Lung (tissue), 12 donors: ENCODE data around the gene MCCC2. TPM values are rescaled to one million over a fixed set of nuclear protein-coding genes. Genes with fewer than 3 reads are reported as not detected.

Experiments
- ATAC-seq: fragments of 200-7000 bp; cut with Tn5 transposase; one replicate; pipeline ENCODE4 v1.9.1; 2020; ENCODE audit warnings: moderate number of reproducible peaks; ENCODE audit not compliant: insufficient read depth, low FRiP score
- DNase-seq, 3 donors: peaks; one replicate each; pipeline ENCODE4 v3.0.0-alpha.2; 2013 to 2017
- H3K27ac ChIP-seq, 2 donors: one replicate each; pipeline ENCODE4 v1.5.1; 2013; ENCODE audit warnings: mild to moderate bottlenecking in 2 of 2, moderate library complexity in 2 of 2, control low read depth in 1 of 2, inconsistent platforms in 1 of 2, low read depth in 1 of 2, low read length in 1 of 2
- H3K27me3 ChIP-seq, 3 donors: one replicate each; pipeline ENCODE4 v1.5.1; 2013; ENCODE audit warnings: low read length in 2 of 3; ENCODE audit not compliant: control insufficient read depth in 3 of 3, insufficient read depth in 3 of 3
- H3K36me3 ChIP-seq, 4 donors: one replicate each; pipeline ENCODE4 v1.5.1; 2013; ENCODE audit warnings: low read length in 4 of 4, mild to moderate bottlenecking in 1 of 4, moderate library complexity in 1 of 4; ENCODE audit not compliant: control insufficient read depth in 4 of 4, insufficient read depth in 4 of 4
- H3K4me1 ChIP-seq, 5 donors: one replicate each; pipeline ENCODE4 v1.5.1; 2013; ENCODE audit warnings: low read length in 5 of 5, mild to moderate bottlenecking in 2 of 5, moderate library complexity in 1 of 5; ENCODE audit not compliant: control insufficient read depth in 5 of 5, insufficient read depth in 5 of 5
- H3K4me3 ChIP-seq: one replicate; pipeline ENCODE4 v1.5.1; 2013; ENCODE audit warnings: mild to moderate bottlenecking, control low read depth, moderate library complexity
- H3K9ac ChIP-seq, 2 donors: one replicate each; pipeline ENCODE4 v1.5.1; 2013; ENCODE audit warnings: low read length in 2 of 2, control low read depth in 1 of 2; ENCODE audit not compliant: insufficient read depth in 1 of 2
- H3K9me3 ChIP-seq, 4 donors: one replicate each; pipeline ENCODE4 v1.5.1; 2013; ENCODE audit warnings: low read length in 3 of 4, mild to moderate bottlenecking in 1 of 4, moderate library complexity in 1 of 4; ENCODE audit not compliant: control insufficient read depth in 4 of 4, insufficient read depth in 3 of 4
- CTCF ChIP-seq: IDR thresholded peaks from 2 replicates; pipeline ENCODE4 v1.5.1; 2012; ENCODE audit warnings: mild to moderate bottlenecking; ENCODE audit errors: control extremely low read depth, extremely low read depth
- WGBS, 2 donors: extraction: QIAGEN DNeasy Blood & Tissue Kit; methylation state at CpG; one replicate each; pipeline ENCODE4 v1.1.7; 2013; 5-methylcytosine and 5-hydroxymethylcytosine counted together
- polyA plus RNA-seq, 2 donors: library from polyadenylated mRNA; stranded (reverse); fragments of 200-250 nt; gene quantifications; one replicate each; pipeline ENCODE4 v1.2.1, GENCODE V29; 2013
- total RNA-seq, 2 donors: library from RNA; depleted of rRNA in 1 of 2; stranded (reverse); fragments of >200 nt in 1 of 2; gene quantifications; one replicate each; pipeline ENCODE4 v1.2.1, GENCODE V29; 2014 to 2021
- donor health status: control.
- donor health status: control.
- donor health status: Bipolar disorder and iron deficiency.
- donor health status: healthy.
- donor health status: DM: yes; HTN: yes; CAD: no.

Gene MCCC2
- total and polyA plus RNA-seq, 4 donors, result 20.0 to 46.2 (median 32.6) TPM

- peaks cover 0 to 9% (median 7%) of the 10 kb centered on the region in 4 donors for H3K36me3 ChIP-seq
- peaks cover 0 to 2% (median 0%) of the 10 kb centered on the region in 4 donors for H3K9me3 ChIP-seq
- H3K27ac ChIP-seq, result no peak overlapping the region
- no peak for TF ChIP-seq CTCF
- no peak for ATAC-seq
- H3K4me3 ChIP-seq, result no peak overlapping the region
- no peaks in the 10 kb centered on the region for H3K27me3 ChIP-seq
- 95 to 96% methylated on average over 10 of the region's 10 CpGs for whole genome bisulfite sequencing, 2 donors
- no peak overlapping the region for H3K9ac ChIP-seq
- no peak for DNase-seq
- no peaks in the 10 kb centered on the region for H3K4me1 ChIP-seq
Observed at GRCh38 chr5:71623221-71623794, 36.2 kb downstream of the MCCC2 start.

- no peak for TF ChIP-seq CTCF
- peaks cover 1 to 21% (median 7%) of the 10 kb centered on the region in 4 donors for H3K36me3 ChIP-seq
- H3K4me1 ChIP-seq, result no peaks in the 10 kb centered on the region
- H3K4me3 ChIP-seq, result no peak overlapping the region
- ATAC-seq (no peak), DNase-seq (no peak)
- peaks cover 0 to 2% (median under 1%) of the 10 kb centered on the region in 4 donors for H3K9me3 ChIP-seq
- peak overlapping the region in 1 of 2 donors; percentile 4 for H3K27ac ChIP-seq
- WGBS, 2 donors, result 94 to 96% methylated on average over 6 of the region's 6 CpGs
- no peak overlapping the region for H3K9ac ChIP-seq
- H3K27me3 ChIP-seq, result no peaks in the 10 kb centered on the region
Observed at GRCh38 chr5:71629950-71630349, 42.8 kb downstream of the MCCC2 start.

GRCh38 chr5:71631070-71631469 is 43.9 kb downstream of the MCCC2 start:
- Histone ChIP-seq H3K9me3 (peaks cover 0 to 2% (median under 1%) of the 10 kb centered on the region in 4 donors), H3K27ac (peak overlapping the region in 1 of 2 donors; percentile 79), H3K27me3 (no peaks in the 10 kb centered on the region), H3K4me3 (no peak overlapping the region), H3K9ac (no peak overlapping the region), H3K36me3 (peaks cover 2 to 26% (median 9%) of the 10 kb centered on the region in 4 donors), H3K4me1 (no peaks in the 10 kb centered on the region)
- no peak for ATAC-seq
- TF ChIP-seq CTCF, result no peak
- WGBS, 2 donors, result 88 to 93% methylated on average over 4 of the region's 4 CpGs
- no peak for DNase-seq

GRCh38 chr5:71632168-71632567 is 45.0 kb downstream of the MCCC2 start:
- H3K4me1 ChIP-seq, result no peaks in the 10 kb centered on the region
- DNase-seq, result no peak
- H3K9ac ChIP-seq, result no peak overlapping the region
- no peak for TF ChIP-seq CTCF
- no peak overlapping the region for H3K4me3 ChIP-seq
- no peaks in the 10 kb centered on the region for H3K27me3 ChIP-seq
- 57 to 92% methylated on average over 3 of the region's 3 CpGs for WGBS, 2 donors
- no peak overlapping the region for H3K27ac ChIP-seq
- H3K9me3 ChIP-seq, result peaks cover 0 to 2% (median under 1%) of the 10 kb centered on the region in 4 donors
- H3K36me3 ChIP-seq, result peaks cover 2 to 25% (median 9%) of the 10 kb centered on the region in 4 donors
- no peak for ATAC-seq
